Measurements from ENCODE around the gene ENSA.
"Not testable (repeated sequence)": the region's sequence is repeated elsewhere in the genome, so short reads cannot be mapped to it uniquely, and the experiment has no call there.

ENSA gene

GRCh38 chr1:150629115-150629928 is at the start of gene ENSA:
TSS of gene ENSA (minus strand) at chr1:150629612. CDS start at chr1:150629470, 142 bp downstream.
- peak; percentile 100 for DNase-seq

- DNase-seq = no peak
Measured at GRCh38 chr1:150678988-150679387, 49.6 kb upstream of the ENSA start.

- no peak for DNase-seq
Measured at GRCh38 chr1:150674881-150675280, 45.5 kb upstream of the ENSA start.

GRCh38 chr1:150663321-150663720 is 33.9 kb upstream of the ENSA start:
- no peak for DNase-seq

GRCh38 chr1:150662811-150663210 is 33.4 kb upstream of the ENSA start:
- no peak for DNase-seq

- DNase-seq = no peak
Measured at GRCh38 chr1:150661156-150661555, 31.7 kb upstream of the ENSA start.

- no peak for DNase-seq
Measured at GRCh38 chr1:150660584-150660983, 31.2 kb upstream of the ENSA start.

GRCh38 chr1:150657064-150657463 is 27.7 kb upstream of the ENSA start:
- not testable (repeated sequence) for DNase-seq

GRCh38 chr1:150654635-150655034 is 25.2 kb upstream of the ENSA start:
- not testable (repeated sequence) for DNase-seq

- no peak for DNase-seq
Measured at GRCh38 chr1:150650193-150650592, 20.8 kb upstream of the ENSA start.

GRCh38 chr1:150649441-150650075 is 20.1 kb upstream of the ENSA start:
- DNase-seq = no peak

- DNase-seq = no peak
Measured at GRCh38 chr1:150642296-150642695, 12.9 kb upstream of the ENSA start.

GRCh38 chr1:150641126-150641815 is 11.9 kb upstream of the ENSA start:
- DNase-seq = not testable (repeated sequence)

GRCh38 chr1:150638430-150638829 is 9.0 kb upstream of the ENSA start:
- DNase-seq = not testable (repeated sequence)

- not testable (repeated sequence) for DNase-seq
Measured at GRCh38 chr1:150634839-150635622, 5.6 kb upstream of the ENSA start.

GRCh38 chr1:150628766-150629114 is 672 bp downstream of the ENSA start:
- DNase-seq = no peak

- DNase-seq = no peak
Measured at GRCh38 chr1:150627826-150628410, 1.5 kb downstream of the ENSA start.

- no peak for DNase-seq
Measured at GRCh38 chr1:150626150-150626549, 3.3 kb downstream of the ENSA start.

GRCh38 chr1:150624546-150624945 is 4.9 kb downstream of the ENSA start:
- not testable (repeated sequence) for DNase-seq

- DNase-seq = not testable (repeated sequence)
Measured at GRCh38 chr1:150624134-150624533, 5.3 kb downstream of the ENSA start.

GRCh38 chr1:150622303-150622975 is 7.0 kb downstream of the ENSA start:
- DNase-seq = no peak

Data from SHP77 treated with DMSO at 0.1 percent for 48 hours (cell line).